ENCODE measurements around the gene AR.

AR gene

DNA sequence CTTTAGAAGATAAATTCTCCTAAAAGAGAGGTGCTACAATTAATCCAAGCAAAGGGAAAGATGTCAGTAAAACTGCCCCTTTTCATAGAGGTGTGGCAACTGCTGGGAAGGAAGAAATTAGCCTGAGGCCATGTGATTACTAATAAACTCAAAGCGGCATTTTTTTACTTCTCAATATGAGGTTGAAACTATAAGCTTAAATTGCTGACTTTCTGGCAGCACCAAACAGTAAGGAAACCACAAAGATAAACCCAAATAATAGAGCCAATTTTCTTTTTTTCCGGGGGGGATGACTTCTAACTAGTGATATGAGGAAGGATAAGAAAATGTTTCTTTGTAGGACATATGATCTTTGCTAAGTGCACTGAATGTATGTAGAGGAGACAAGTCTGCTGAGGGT is 30.9 kb downstream of the AR start:
- Histone ChIP-seq H3K4me1 (ENCODE audit: insufficient read depth, low read length, poor library complexity, severe bottlenecking) (no peaks in the 10 kb centered on the region), H3K36me3 (ENCODE audit: insufficient read depth, low read length) (no peaks in the 10 kb centered on the region), H3K9ac (ENCODE audit: low read depth, low read length, poor library complexity, severe bottlenecking) (no peak overlapping the region), H3K9me2 (replicated peaks; ENCODE audit: low read depth, low read length) (no peaks in the 10 kb centered on the region), H3K27me3 (ENCODE audit: insufficient read depth, low read length, poor library complexity, severe bottlenecking) (no peaks in the 10 kb centered on the region), H2AFZ (ENCODE audit: low read length) (no peak overlapping the region), H3K4me2 (ENCODE audit: low read depth, low read length, poor library complexity, severe bottlenecking) (no peak overlapping the region), H3K9me3 (ENCODE audit: insufficient read depth, low read depth, low read length) (no peaks in the 10 kb centered on the region), H4K20me1 (ENCODE audit: insufficient read depth, low read length, poor library complexity, severe bottlenecking) (no peaks in the 10 kb centered on the region), H3K79me2 (ENCODE audit: insufficient read depth, low read length) (no peaks in the 10 kb centered on the region), H3K4me3 (ENCODE audit: low read length, poor library complexity, severe bottlenecking) (no peak overlapping the region), H3F3A (ENCODE audit: low read depth) (no peaks in the 10 kb centered on the region)
- TF ChIP-seq, protein P1, sequence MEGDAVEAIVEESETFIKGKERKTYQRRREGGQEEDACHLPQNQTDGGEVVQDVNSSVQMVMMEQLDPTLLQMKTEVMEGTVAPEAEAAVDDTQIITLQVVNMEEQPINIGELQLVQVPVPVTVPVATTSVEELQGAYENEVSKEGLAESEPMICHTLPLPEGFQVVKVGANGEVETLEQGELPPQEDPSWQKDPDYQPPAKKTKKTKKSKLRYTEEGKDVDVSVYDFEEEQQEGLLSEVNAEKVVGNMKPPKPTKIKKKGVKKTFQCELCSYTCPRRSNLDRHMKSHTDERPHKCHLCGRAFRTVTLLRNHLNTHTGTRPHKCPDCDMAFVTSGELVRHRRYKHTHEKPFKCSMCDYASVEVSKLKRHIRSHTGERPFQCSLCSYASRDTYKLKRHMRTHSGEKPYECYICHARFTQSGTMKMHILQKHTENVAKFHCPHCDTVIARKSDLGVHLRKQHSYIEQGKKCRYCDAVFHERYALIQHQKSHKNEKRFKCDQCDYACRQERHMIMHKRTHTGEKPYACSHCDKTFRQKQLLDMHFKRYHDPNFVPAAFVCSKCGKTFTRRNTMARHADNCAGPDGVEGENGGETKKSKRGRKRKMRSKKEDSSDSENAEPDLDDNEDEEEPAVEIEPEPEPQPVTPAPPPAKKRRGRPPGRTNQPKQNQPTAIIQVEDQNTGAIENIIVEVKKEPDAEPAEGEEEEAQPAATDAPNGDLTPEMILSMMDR (conservative IDR thresholded peaks at IDR 0.05; ENCODE audit: low read length), result no peak
- no peak for TF ChIP-seq EZH2phosphoT487 (IDR thresholded peaks at IDR 0.05; ENCODE audit: borderline replicate concordance)

- Histone ChIP-seq H2AFZ (ENCODE audit: low read length) (no peak overlapping the region), H3K4me1 (ENCODE audit: insufficient read depth, low read length, poor library complexity, severe bottlenecking) (no peaks in the 10 kb centered on the region), H3K4me2 (ENCODE audit: low read depth, low read length, poor library complexity, severe bottlenecking) (no peak overlapping the region), H3F3A (ENCODE audit: low read depth) (no peaks in the 10 kb centered on the region), H3K27me3 (ENCODE audit: insufficient read depth, low read length, poor library complexity, severe bottlenecking) (no peaks in the 10 kb centered on the region), H3K4me3 (ENCODE audit: low read length, poor library complexity, severe bottlenecking) (no peak overlapping the region), H3K9me2 (replicated peaks; ENCODE audit: low read depth, low read length) (no peaks in the 10 kb centered on the region), H3K79me2 (ENCODE audit: insufficient read depth, low read length) (no peaks in the 10 kb centered on the region), H3K36me3 (ENCODE audit: insufficient read depth, low read length) (no peaks in the 10 kb centered on the region), H4K20me1 (ENCODE audit: insufficient read depth, low read length, poor library complexity, severe bottlenecking) (no peaks in the 10 kb centered on the region), H3K9ac (ENCODE audit: low read depth, low read length, poor library complexity, severe bottlenecking) (no peak overlapping the region), H3K9me3 (ENCODE audit: insufficient read depth, low read depth, low read length) (no peaks in the 10 kb centered on the region)
- TF ChIP-seq, protein P1 (conservative IDR thresholded peaks at IDR 0.05; ENCODE audit: low read length), result no peak
- TF ChIP-seq EZH2phosphoT487 (IDR thresholded peaks at IDR 0.05; ENCODE audit: borderline replicate concordance), result no peak
These were observed 38.6 kb downstream of the AR start for GRCh38 chrX:67582436-67582835.

- TF ChIP-seq EZH2phosphoT487 (IDR thresholded peaks at IDR 0.05; ENCODE audit: borderline replicate concordance), result no peak
- TF ChIP-seq, protein P1 (conservative IDR thresholded peaks at IDR 0.05; ENCODE audit: low read length), result no peak
- Histone ChIP-seq H3K9me2 (replicated peaks; ENCODE audit: low read depth, low read length) (no peaks in the 10 kb centered on the region), H3K79me2 (ENCODE audit: insufficient read depth, low read length) (no peaks in the 10 kb centered on the region), H3K4me1 (ENCODE audit: insufficient read depth, low read length, poor library complexity, severe bottlenecking) (no peaks in the 10 kb centered on the region), H2AFZ (ENCODE audit: low read length) (no peak overlapping the region), H3K4me3 (ENCODE audit: low read length, poor library complexity, severe bottlenecking) (no peak overlapping the region), H3K9me3 (ENCODE audit: insufficient read depth, low read depth, low read length) (no peaks in the 10 kb centered on the region), H3K36me3 (ENCODE audit: insufficient read depth, low read length) (no peaks in the 10 kb centered on the region), H3K4me2 (ENCODE audit: low read depth, low read length, poor library complexity, severe bottlenecking) (no peak overlapping the region), H3F3A (ENCODE audit: low read depth) (no peaks in the 10 kb centered on the region), H3K27me3 (ENCODE audit: insufficient read depth, low read length, poor library complexity, severe bottlenecking) (no peaks in the 10 kb centered on the region), H3K9ac (ENCODE audit: low read depth, low read length, poor library complexity, severe bottlenecking) (no peak overlapping the region), H4K20me1 (ENCODE audit: insufficient read depth, low read length, poor library complexity, severe bottlenecking) (no peaks in the 10 kb centered on the region)
These were observed 39.4 kb downstream of the AR start for GRCh38 chrX:67583171-67583570.

All from Loucy (cell line).